ENCODE results near the gene RUFY3. TPM values are rescaled to one million over a fixed set of nuclear protein-coding genes. Genes with fewer than 3 reads are reported as not detected.

The RUFY3 gene
- total RNA-seq, 1 experiment from 2014 or later = 48.0 TPM

- Histone ChIP-seq H3K4ac (ENCODE audit: low read depth, low read length) (no peak overlapping the region), H4K91ac (ENCODE audit: insufficient read length, low read depth, low read length) (no peak overlapping the region), H3K9me3 (ENCODE audit: control insufficient read depth, low read depth, low read length) (no peaks in the 10 kb centered on the region), H2BK5ac (ENCODE audit: insufficient read length, low read length) (no peak overlapping the region), H3K23me2 (ENCODE audit: insufficient read length, low read depth, low read length, poor library complexity, severe bottlenecking) (no peaks in the 10 kb centered on the region), H2AK5ac (ENCODE audit: insufficient read length, low read length) (no peak overlapping the region), H2BK20ac (ENCODE audit: low read depth, low read length, poor library complexity, severe bottlenecking) (no peak overlapping the region), H4K8ac (replicated peaks; ENCODE audit: insufficient read length, low read depth, low read length) (no peak overlapping the region), H2BK15ac (ENCODE audit: low read depth, low read length) (no peak overlapping the region), H2BK120ac (ENCODE audit: low read depth, low read length, poor library complexity, severe bottlenecking) (no peak overlapping the region), H3K23ac (ENCODE audit: insufficient read length, low read depth, low read length) (no peak overlapping the region), H2BK12ac (ENCODE audit: insufficient read length, low read depth, low read length) (no peak overlapping the region), H3K4me2 (ENCODE audit: insufficient read depth, insufficient read length, low read length) (no peak overlapping the region), H3K56ac (ENCODE audit: insufficient read length, low read depth, low read length) (no peak overlapping the region), H3K79me2 (ENCODE audit: insufficient read depth, low read length) (no peaks in the 10 kb centered on the region), H3T11ph (ENCODE audit: low read length) (no peak overlapping the region), H2AFZ (ENCODE audit: low read length) (no peak overlapping the region), H3K27ac (ENCODE audit: insufficient read length, low read depth, low read length) (no peak overlapping the region), H4K5ac (ENCODE audit: insufficient read length, low read depth, low read length) (no peak overlapping the region), H3K27me3 (ENCODE audit: insufficient read depth, low read length) (no peaks in the 10 kb centered on the region), H3K79me1 (ENCODE audit: insufficient read depth, low read depth, low read length, poor library complexity, severe bottlenecking) (no peaks in the 10 kb centered on the region), H3K18ac (ENCODE audit: insufficient read length, low read depth, low read length) (no peak overlapping the region), H3K4me1 (ENCODE audit: insufficient read depth, low read length) (no peaks in the 10 kb centered on the region), H3K9ac (ENCODE audit: extremely low read depth, insufficient read length, low read length) (no peak overlapping the region), H4K20me1 (ENCODE audit: control insufficient read depth, insufficient read depth, insufficient read length) (no peaks in the 10 kb centered on the region), H3K14ac (ENCODE audit: insufficient read depth, low read length) (no peak overlapping the region)
- Mint-ChIP-seq H3K4me3 (no peak overlapping the region), H3K36me3 (ENCODE audit: insufficient read depth in 1 of 3, low read depth in 3 of 3) (no peaks in the 10 kb centered on the region), H3K4me1 (peaks cover 0 to 3% of the 10 kb centered on the region in 2 experiments; a peak in 2 of 4 replicates), H3K27ac (no peak overlapping the region), H3K9me3 (no peaks in the 10 kb centered on the region), H3K27me3 (ENCODE audit: low read depth) (no peaks in the 10 kb centered on the region)
- TF ChIP-seq CTCF (conservative IDR thresholded peaks at IDR 0.05) = no peak
- DNase-seq = no peak
Measured at GRCh38 chr4:70753630-70754029, 31.9 kb downstream of the RUFY3 start.

All from H9 (cell line).